HEK293 (cell line): Measurements from ENCODE around the gene ADRB2.

ENCODE experiments used
- CTCF ChIA-PET: fragments of 350-600 bp; formaldehyde crosslinking; extraction: SDS; loops from one replicate; lab custom pipeline; 2021; ENCODE audit warnings: antibody characterized with exemption; lab: Yijun Ruan, JAX
- POLR2A ChIA-PET: fragments of 300-600 bp; formaldehyde crosslinking; extraction: SDS; loops from one replicate; lab custom pipeline; 2020; ENCODE audit warnings: antibody characterized with exemption, inconsistent platforms; lab: Yijun Ruan, JAX
- H3K27ac ChIP-seq: fragments of 200-500 bp; sonication (Bioruptor generic); 2 replicates; pipeline ENCODE4 v1.5.1; 2014; ENCODE audit warnings: low read depth, low read length, control low read depth, inconsistent platforms; ENCODE audit errors: extremely low read depth
- H3K36me3 ChIP-seq, 2 experiments: fragments of 200-500 bp in 1 of 2; sonication (Bioruptor generic) in 1 of 2; 1 replicate in 1 of 2; 2 replicates in 1 of 2; pipeline ENCODE4 v1.5.1; 2014 to 2017; ENCODE audit warnings: inconsistent platforms in 2 of 2, low read length in 2 of 2; ENCODE audit not compliant: control insufficient read depth in 2 of 2, insufficient read depth in 1 of 2
- H3K4me1 ChIP-seq: fragments of 200-500 bp; sonication (Bioruptor generic); 2 replicates; pipeline ENCODE4 v1.5.1; 2014; ENCODE audit warnings: mild to moderate bottlenecking, low read length, inconsistent platforms; ENCODE audit not compliant: control insufficient read depth, insufficient read depth
- H3K4me3 ChIP-seq: 2 replicates; pipeline ENCODE4 v1.5.1; 2011; ENCODE audit warnings: low read depth, mild to moderate bottlenecking, control low read depth, low read length, moderate library complexity
- H3K9me3 ChIP-seq: fragments of 200-500 bp; sonication (Bioruptor generic); 2 replicates; pipeline ENCODE4 v1.5.1; 2014; ENCODE audit warnings: low read depth, low read length, inconsistent platforms; ENCODE audit not compliant: control insufficient read depth, insufficient read depth
- CTCF ChIP-seq: fragments of 450-650 bp; formaldehyde crosslinking; IDR thresholded peaks from 2 replicates; pipeline ENCODE4 v1.5.1; 2016; ENCODE audit warnings: missing biosample characterization, missing genetic modification characterization
- GLIS1 ChIP-seq: fragments of 450-650 bp; formaldehyde crosslinking; IDR thresholded peaks from 2 replicates; pipeline ENCODE4 v1.5.1; 2016; ENCODE audit warnings: missing biosample characterization, missing genetic modification characterization
- SP3 ChIP-seq: fragments of 450-650 bp; formaldehyde crosslinking; IDR thresholded peaks from 2 replicates; pipeline ENCODE4 v1.5.1; 2016; ENCODE audit warnings: missing biosample characterization, missing genetic modification characterization
- ZBTB1 ChIP-seq: fragments of 450-650 bp; formaldehyde crosslinking; IDR thresholded peaks from 2 replicates; pipeline ENCODE4 v1.5.1; 2016; ENCODE audit warnings: missing biosample characterization, missing genetic modification characterization
- ZBTB10 ChIP-seq: fragments of 450-650 bp; formaldehyde crosslinking; IDR thresholded peaks from 2 replicates; pipeline ENCODE4 v1.5.1; 2016; ENCODE audit warnings: missing biosample characterization, missing genetic modification characterization
- ZNF10 ChIP-seq: fragments of 450-650 bp; formaldehyde crosslinking; IDR thresholded peaks from 2 replicates; pipeline ENCODE4 v1.5.1; 2017; ENCODE audit warnings: missing biosample characterization, missing genetic modification characterization
- ZNF18 ChIP-seq: fragments of 450-650 bp; formaldehyde crosslinking; IDR thresholded peaks from 2 replicates; pipeline ENCODE4 v1.5.1; 2016; ENCODE audit warnings: missing biosample characterization, missing genetic modification characterization
- ZNF184 ChIP-seq: fragments of 450-650 bp; IDR thresholded peaks from 2 replicates; pipeline ENCODE4 v1.5.1; 2018; ENCODE audit warnings: missing biosample characterization, mild to moderate bottlenecking, missing genetic modification characterization
- ZNF274 ChIP-seq, 2 experiments: fragments of 200-500 bp in 1 of 2; fragments of 450-650 bp in 1 of 2; sonication (Bioruptor generic) in 1 of 2; formaldehyde crosslinking in 1 of 2; IDR thresholded peaks; 2 replicates each; pipeline versions ENCODE4 v1.5.1 to v1.6.1; 2014 to 2016; ENCODE audit warnings: borderline replicate concordance in 1 of 2, inconsistent platforms in 1 of 2, low read length in 1 of 2, missing biosample characterization in 1 of 2, missing genetic modification characterization in 1 of 2
- ZNF341 ChIP-seq: fragments of 450-650 bp; formaldehyde crosslinking; IDR thresholded peaks from 2 replicates; pipeline ENCODE4; 2016; ENCODE audit warnings: low read depth, missing biosample characterization, missing genetic modification characterization
- ZNF423 ChIP-seq: fragments of 450-650 bp; formaldehyde crosslinking; IDR thresholded peaks from 2 replicates; pipeline ENCODE4 v1.5.1; 2016; ENCODE audit warnings: missing biosample characterization, missing genetic modification characterization
- ZNF473 ChIP-seq: fragments of 450-650 bp; formaldehyde crosslinking; IDR thresholded peaks from 2 replicates; pipeline ENCODE4 v1.5.1; 2017; ENCODE audit warnings: missing biosample characterization, missing genetic modification characterization
- ZNF513 ChIP-seq: fragments of 450-650 bp; IDR thresholded peaks from 2 replicates; pipeline ENCODE4 v1.5.1; 2018; ENCODE audit warnings: missing biosample characterization, missing genetic modification characterization
- ZNF548 ChIP-seq: fragments of 450-650 bp; formaldehyde crosslinking; IDR thresholded peaks from 2 replicates; pipeline ENCODE4 v1.5.1; 2016; ENCODE audit warnings: missing biosample characterization, missing genetic modification characterization
- ZNF629 ChIP-seq: fragments of 450-650 bp; formaldehyde crosslinking; IDR thresholded peaks from 2 replicates; pipeline ENCODE4 v1.5.1; 2017; ENCODE audit warnings: missing biosample characterization, missing genetic modification characterization
- ZNF704 ChIP-seq: fragments of 450-650 bp; formaldehyde crosslinking; IDR thresholded peaks from 2 replicates; pipeline ENCODE4 v1.5.1; 2016; ENCODE audit warnings: missing biosample characterization, missing genetic modification characterization
- ZSCAN23 ChIP-seq: fragments of 450-650 bp; formaldehyde crosslinking; IDR thresholded peaks from 2 replicates; pipeline ENCODE4 v1.5.1; 2016; ENCODE audit warnings: missing biosample characterization, missing genetic modification characterization
- ZSCAN4 ChIP-seq: fragments of 450-650 bp; formaldehyde crosslinking; IDR thresholded peaks from 2 replicates; pipeline ENCODE4 v1.5.1; 2017; ENCODE audit warnings: missing biosample characterization, missing genetic modification characterization
- ZXDB ChIP-seq: fragments of 450-650 bp; formaldehyde crosslinking; IDR thresholded peaks from 2 replicates; pipeline ENCODE4 v1.5.1; 2016; ENCODE audit warnings: missing biosample characterization, missing genetic modification characterization

Gene ADRB2

GRCh38 chr5:148857474-148857873 lies 31.1 kb downstream of the ADRB2 start:
- no peak overlapping the region for H3K4me3 ChIP-seq
- H3K27ac ChIP-seq, result no peak overlapping the region
- H3K9me3 ChIP-seq, result no peaks in the 10 kb centered on the region
- H3K36me3 ChIP-seq, result no peaks in the 10 kb centered on the region
- peaks cover 6% of the 10 kb centered on the region for H3K4me1 ChIP-seq
- ChIA-PET POLR2A (no interaction called here), CTCF (interaction anchor here (1.6 kb wide), 1 partner anchor 101 kb away, joined by 3 read pairs; no protein-coding TSS in a partner anchor)
- TF ChIP-seq ZSCAN23 (tag by site-specific recombination) (no peak), ZBTB1 (tag by site-specific recombination) (no peak), ZNF423 (tag by site-specific recombination) (no peak), ZNF629 (tag by site-specific recombination) (no peak), ZSCAN4 (no peak), ZNF274 (IDR thresholded peaks at IDR 0.05; ENCODE audit: low read length) (no peak), ZNF274 (tag by site-specific recombination; IDR thresholded peaks at IDR 0.05; ENCODE audit: borderline replicate concordance) (no peak), ZBTB10 (tag by site-specific recombination) (no peak), GLIS1 (tag by site-specific recombination) (no peak), CTCF (no peak), ZNF184 (no peak), ZNF704 (tag by site-specific recombination) (no peak), ZNF513 (tag by site-specific recombination) (no peak), ZXDB (tag by site-specific recombination) (no peak), SP3 (tag by site-specific recombination) (no peak), ZNF473 (tag by site-specific recombination) (no peak), ZNF10 (tag by site-specific recombination) (no peak), ZNF341 (no peak), ZNF548 (no peak), ZNF18 (tag by site-specific recombination) (no peak)
